HG02885 (cell line): Measurements from ENCODE around the gene DGKQ.

Experiments used
- ATAC-seq: cut with Tn5 transposase; IDR thresholded peaks from one replicate; pipeline ENCODE4 v1.9.1; 2021; ENCODE audit warnings: mild to moderate bottlenecking; ENCODE audit not compliant: unreplicated experiment, poor library complexity

Gene DGKQ

DNA sequence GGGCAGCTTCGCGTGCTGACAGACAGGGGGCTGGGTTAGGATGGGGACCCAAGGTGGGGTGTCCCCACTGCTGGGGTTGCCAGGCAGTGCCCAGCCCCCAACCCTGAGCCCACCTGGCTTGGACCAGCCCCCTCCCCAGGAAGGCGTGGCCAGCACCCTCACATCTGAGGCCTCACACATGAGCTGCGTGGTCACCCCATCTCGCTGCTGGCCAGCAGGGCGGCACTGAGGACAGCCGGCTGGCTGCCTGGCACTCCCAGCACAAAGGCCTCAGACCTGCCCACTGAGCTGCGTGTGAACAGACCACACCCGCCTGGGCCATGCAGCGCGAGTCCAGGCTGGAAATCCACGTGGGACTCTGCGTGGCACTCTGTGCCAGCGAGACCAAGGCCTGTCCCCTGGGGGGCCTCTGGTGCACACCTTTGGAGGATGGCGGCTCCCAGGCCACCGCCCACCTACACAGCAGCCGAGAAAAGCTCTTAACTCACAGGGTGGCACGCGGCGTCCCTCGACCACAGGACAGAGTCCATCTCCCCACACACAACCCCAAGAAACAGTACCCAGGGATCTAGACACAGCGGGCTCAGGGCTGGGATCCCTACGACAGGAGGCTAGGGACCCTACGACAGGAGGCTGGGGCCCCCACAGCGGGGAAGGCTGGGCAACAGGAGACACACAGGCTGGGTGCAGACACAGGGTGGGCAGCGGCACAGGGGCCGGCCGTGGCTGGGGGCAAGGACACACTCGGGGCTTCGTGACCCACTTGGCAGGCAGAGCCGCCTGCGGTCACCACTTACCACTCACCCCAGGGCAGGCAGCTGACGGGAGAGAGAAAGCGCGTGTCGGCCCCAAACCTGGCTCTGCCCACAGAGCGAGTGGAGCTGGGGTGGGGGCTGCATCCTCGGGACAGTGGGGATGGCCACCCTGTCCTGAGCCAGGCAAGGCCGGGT, 9.8 kb downstream of the DGKQ start:
- ATAC-seq: no peak

DNA sequence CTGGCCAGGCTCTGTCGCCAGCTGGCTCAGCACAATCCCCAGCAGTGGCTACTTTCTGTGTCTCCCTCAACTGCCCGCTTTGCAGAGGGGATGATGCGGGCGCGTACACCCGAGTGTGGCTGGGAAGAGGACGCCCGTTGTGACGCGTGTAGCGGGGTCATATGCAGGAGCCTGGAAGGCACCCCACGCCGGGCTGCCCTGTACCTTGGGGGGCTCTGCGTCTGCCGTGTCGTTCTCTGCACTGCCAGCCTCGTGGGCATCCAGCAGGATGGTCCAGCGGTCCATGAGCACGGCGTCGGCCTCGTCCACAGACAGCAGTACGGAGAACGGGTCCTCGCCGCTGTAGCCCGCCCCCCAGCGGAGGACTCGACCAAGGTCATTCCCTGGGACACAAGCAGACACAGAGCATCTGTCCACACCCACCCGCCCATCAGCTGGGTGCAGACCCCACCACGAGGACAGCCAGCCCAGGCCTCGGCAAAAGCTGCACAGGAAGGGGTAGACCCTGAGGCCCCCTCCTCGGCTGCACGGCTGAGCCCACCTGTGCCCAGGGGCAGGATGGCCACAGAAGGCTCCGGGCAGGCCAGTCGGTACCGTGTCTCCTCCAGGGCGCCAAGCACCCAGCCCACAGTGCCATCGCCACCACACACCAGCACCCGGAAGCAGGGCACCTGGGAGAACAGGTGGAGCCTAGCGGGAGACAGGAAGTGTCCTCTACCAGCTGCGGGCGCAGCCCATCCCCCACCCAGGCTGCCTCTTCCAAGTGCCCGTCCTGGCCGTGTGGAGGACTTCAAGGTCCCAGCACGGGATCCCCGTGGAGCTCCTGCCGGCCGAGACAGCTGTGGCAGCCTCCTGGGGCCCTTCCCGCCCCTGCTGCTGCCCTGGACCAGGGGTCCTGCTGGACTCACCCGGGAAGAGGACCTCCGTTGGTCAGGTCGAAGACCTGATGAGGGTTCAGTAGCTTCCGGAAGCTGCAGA, 10.8 kb downstream of the DGKQ start:
- no peak for ATAC-seq

DNA sequence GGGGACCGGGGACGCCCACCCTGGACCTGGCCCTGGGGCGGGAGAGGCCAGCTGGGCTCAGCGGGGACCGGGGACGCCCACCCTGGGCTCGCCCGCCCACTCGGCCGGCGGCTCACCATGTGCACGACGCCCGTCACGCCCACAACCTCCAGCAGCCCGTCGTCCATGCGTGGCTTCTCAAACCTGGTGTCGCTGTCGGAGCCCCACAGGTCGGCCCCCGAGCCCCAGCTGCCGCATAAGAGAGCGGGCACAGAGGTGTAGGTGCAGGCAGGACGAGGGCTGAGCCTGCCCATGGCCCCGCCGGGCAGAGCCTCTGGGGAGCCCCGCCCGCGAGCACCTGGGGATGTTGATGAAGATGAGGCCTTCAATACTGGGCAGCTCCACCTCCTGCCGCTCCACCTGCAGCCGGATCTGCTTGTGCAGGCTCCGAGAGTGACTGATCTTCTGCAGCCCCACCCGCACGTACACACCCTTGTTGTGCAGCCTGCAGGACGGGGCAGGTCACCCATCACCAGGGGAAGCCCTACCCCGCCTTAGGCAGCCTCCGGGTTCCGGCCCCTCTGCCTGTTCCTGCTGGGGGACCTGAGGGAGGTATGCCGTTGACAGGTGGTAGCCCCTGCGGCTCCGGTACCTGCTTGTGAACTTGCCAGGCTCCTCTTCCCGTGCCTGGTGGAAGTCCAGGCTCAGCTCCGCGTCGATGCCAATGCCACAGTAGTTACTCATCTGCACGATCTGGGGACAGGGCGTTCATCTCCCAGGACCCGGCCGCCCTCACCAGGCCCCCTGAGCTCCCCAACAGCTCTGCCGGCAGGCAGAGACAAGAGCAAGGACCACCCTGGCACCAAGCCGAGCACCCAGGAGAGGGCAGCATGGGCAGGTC, 11.8 kb downstream of the DGKQ start:
- ATAC-seq: no peak

DNA sequence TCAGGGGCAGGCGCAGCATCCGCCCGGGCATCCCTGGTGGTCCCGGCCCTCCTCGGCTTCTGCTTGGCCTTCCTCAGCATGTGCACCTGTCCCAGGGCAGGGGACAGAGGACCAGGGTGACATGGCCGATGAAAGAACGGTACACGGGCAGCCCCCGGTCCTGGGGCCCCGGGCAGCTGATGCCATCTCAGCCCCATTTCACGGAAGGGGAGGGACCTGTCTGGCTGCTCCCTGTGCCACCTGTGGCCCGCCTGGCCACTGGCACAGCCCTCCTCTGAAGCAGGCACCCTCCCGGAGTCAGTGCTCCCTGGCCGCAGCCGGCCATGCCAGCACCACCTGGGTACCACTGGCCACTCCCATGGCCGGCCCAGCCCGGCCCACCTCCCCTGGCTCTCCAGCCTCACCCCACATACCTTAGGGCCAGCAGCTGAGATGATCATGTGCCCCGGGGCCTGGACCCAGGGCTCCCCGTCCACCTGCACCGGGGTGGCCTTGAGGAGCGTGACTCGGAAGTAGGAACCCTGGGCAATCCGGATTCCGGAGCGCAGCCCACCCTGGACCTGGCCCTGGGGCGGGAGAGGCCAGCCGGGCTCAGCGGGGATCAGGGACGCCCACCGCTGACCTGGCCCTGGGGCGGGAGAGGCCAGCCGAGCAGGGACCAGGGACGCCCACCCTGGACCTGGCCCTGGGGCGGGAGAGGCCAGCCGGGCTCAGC, 12.6 kb downstream of the DGKQ start:
- no peak for ATAC-seq

DNA sequence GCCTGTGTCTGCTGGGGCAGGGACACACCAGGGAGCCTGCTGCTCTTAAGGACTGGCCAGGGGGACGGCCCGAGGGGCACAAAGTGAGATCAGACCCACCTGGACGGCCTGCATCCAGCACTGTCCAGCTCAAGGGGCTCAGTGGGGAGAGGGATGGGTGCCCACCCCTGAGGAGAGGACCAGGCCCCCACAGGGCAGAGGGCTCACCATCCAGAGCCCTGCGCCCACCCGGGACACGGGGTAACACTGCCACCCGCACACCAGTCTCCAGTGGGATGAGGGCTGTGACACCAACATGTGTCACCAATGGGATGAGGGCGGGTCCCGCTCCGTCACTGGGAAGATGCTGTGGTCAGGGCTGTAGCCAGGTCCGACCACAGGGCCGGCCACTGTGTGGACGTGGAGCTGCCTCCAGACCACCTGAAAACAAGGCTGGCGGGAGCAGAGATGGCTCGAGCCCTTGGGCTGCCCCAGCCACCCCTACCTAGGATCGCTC, 13.2 kb downstream of the DGKQ start:
- ATAC-seq: no peak

DNA sequence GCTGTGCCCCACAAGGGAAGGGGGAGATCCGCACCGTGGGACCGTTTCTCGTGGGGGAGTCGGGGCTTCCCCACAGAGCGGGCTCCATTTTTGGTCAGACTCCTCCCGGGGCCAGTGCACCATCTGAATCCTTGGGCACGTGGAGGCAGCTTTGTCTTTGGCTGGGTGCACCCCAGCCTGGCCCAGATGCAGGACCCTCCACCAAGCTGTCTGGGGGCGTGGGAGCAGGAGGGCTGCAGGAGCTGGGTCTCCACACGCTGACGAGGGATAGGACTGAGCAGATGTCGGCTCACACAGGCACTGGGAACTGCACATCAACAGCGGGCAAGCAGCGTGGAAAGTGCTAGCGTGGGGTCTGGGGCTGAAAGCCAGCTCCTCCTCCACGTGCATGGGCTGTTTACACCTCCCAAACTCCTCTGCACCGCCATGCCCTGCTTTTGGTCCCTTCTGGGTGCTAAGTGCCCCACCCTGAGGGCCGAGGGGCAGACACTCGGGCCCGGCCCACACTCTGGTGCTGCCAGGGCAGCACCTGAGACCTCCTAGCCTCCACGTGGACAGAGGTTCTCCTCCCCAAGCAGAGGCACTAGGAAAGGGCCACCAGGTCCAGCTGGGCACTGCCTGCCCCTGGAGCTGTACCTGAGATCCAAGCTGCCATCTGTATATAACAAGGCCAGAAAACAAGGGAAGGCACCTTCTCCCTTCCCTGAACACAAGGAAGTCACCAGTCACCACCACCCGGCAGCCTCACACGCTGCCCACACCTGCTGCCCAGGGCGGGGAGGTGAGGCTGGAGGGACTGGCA, 13.8 kb downstream of the DGKQ start:
- no peak for ATAC-seq

DNA sequence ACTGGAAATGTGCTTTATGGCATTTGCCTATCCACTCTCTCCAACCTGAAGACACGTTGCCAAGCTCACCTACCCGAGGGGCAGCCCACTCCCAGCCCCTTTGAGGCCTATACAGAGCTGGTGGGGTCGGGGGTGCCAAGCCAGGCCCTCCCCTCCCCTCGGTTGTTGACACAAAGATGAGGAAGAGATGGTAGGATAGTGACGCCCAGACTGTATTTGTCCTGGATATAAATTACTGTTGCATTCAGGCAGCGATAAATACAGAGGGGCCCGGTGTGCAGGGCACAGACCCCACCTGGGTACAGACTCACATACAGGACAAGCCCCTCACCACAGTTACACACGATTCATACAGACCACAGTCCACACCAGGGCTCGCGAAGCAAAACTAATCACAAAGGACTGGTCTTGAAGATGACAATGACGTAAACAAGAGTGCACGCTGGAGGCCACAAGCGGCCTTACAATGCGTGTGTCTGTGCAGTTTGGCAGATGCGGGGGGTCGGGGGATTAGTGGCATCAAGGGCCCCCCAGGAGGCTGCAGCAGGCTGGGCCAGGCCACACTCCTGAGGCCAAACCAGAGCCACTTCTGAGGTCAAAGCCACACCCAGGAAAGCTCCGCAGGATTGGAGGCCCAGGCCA, 14.6 kb downstream of the DGKQ start:
- no peak for ATAC-seq

DNA sequence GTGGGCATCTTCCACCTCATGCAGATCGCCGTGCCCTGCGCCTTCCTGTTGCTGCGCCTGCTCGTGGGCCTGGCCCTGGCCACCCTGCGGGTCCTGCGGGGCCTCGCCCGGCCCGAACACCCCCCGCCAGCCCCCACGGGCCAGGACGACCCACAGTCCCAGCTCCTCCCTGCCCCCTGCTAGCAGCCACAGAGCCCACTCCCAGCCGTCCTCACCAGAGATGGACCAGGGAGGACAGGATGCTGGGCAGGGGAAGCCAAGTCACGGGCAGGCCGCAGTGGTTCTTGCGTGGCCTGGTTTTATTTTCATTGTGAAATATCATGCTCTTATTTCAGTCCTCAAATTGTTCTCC, 15.1 kb downstream of the DGKQ start:
- no peak for ATAC-seq

DNA sequence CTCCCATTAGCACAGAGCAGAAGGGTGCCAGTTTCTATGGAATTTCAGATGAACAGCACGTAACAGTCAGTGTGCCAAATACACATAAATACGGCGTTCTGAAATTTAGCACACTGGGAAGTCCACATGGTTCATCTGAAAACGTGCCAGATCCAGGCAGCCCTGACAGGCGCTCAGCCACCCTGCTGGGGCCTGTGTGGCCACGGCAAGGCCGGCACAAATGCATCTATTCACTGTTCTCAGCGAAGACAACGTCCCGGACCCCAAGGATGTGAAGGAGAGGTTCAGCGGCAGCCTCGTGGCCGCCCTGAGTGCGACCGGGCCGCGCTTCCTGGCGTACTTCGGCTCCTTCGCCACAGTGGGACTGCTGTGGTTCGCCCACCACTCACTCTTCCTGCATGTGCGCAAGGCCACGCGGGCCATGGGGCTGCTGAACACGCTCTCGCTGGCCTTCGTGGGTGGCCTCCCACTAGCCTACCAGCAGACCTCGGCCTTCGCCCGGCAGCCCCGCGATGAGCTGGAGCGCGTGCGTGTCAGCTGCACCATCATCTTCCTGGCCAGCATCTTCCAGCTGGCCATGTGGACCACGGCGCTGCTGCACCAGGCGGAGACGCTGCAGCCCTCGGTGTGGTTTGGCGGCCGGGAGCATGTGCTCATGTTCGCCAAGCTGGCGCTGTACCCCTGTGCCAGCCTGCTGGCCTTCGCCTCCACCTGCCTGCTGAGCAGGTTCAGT, 15.6 kb downstream of the DGKQ start:
- no peak for ATAC-seq

DNA sequence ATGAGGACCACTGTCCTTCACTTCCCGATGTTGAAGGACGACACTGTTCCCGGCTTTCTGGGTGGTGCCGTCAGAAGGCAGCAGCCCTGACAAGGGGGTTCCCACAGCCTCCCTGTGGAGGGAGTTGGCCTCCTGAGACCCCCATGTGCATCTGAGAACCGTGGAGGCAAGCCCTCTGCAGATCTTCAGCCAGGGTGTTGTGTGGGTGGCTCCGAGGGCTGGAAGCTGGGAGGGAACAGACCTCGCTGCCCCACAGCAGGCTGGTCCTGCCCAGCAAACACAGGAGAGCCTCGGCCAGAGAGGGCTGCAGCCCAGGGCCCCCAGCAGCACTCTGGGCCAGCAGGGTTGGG, 16.2 kb downstream of the DGKQ start:
- no peak for ATAC-seq

DNA sequence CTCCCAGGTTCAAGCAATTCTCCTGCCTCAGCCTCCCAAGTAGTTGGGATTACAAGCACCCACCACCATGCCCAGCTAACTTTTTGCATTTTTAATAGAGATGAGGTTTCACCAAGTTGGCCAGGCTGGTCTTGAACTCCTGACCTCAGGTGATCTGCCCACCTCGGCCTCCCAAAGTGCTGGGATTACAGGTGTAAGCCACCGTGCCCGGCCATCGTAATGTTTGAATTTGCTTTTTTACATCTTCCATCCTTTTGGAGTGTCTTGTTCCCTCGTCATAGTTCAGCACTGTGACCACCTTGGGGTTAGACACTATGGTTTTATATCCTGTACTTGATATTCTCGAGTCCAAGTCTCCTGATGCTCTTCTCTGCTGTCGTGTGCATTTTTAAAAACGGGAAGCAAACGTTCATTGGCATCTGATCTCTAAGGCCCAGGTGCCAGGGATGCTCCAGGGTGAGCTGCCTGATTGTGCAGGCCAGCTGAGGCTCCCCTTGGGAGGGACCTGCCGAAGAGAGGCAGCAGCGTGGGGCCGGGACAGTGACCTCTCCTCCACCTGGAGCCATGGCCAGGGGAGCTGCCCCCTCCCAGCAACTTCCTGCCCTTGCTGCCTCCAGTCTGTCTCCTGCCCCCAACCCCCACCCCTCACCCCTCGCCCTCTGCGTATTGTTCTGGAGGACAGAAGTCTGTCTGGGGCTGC, 16.7 kb downstream of the DGKQ start:
- no peak for ATAC-seq

DNA sequence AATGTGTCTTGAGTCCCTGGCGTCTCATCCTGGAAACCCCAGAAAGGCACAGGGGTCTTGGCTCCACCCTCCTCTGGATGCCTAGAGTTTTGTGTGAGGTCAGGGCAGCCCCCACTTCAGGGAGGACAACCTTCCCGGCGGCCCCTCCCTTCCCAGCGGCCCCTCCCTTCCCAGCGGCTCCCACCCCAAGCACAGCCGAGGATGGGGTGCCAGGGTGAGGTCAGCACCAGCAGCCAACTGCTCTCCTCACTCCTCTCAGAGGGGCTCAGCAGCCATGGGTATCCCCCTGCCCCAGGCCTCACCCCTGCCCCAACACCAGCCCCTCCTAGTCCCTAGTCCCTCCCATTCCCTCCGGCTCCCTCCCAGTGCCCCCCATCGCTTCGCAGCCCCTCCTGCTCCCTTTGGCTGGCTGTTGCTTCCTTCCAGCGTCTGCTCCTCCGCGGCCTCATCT, 17.4 kb downstream of the DGKQ start:
- no peak for ATAC-seq

DNA sequence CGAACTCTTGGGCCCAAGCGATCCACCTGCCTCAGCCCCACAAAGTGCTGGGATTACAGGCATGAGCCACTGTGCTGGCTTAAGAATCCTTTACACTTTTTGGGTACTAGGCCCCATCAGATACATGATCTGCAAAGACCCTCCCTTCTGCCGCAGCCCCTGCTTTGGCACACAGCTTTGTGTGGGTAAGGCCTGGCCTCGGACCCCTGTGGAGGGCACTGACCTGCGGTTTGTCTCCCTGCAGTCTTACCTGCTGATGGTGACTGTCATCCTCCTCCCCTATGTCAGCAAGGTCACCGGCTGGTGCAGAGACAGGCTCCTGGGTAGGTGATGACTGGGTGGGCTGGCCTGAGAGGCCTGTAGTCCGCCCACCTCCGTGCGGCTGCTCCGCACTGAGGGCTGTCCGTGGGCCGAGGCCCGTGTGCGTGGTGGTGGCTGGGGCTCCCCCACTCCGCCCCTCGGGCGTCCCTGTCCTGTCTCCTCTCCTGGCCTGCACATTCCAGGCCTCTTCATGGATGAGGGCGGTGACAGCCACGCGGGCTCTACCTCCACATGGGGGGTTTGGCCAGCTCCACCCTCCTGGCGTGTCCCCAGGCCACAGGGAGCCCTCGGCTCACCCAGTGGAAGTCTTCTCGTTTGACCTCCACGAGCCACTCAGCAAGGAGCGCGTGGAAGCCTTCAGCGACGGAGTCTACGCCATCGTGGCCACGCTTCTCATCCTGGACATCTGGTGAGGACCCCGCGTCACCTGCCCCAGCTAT, 18.0 kb downstream of the DGKQ start:
- no peak for ATAC-seq

DNA sequence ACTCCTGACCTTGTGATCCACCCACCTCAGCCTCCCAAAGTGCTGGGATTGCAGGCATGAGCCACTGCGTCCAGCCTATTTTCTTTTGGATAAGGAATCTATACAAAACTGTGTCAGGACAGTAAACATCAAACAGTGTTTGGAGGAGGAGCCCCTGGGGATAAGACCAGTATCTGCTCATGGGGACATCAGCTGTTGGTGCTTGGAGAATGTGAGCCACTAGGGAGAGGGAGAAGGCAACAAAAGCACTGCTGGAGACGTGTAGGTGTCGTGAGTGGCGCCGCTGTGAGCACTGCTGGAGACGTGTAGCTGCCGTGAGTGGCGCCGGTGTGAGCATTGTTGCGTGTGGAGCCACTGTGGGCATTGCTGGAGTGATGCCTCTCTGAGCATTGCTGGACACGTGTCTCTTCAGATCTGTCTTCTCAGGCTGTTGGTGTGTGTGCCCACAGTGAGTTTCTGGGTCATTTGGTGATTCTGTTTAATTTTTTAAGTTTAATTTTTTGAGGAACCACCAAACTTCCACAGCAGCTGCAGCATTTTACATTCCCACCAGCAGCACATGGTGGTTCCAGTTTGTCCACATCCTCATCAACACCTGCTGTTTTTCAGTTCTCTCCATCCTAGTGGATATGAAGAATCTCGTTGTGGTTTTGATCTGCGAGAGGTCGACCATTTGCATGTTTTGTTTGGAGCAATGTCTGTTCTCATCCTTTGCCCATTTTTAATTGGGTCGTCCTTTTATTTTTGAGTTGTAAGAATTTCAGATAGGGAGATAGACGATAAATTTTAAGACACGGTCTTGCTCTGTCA, 19.0 kb downstream of the DGKQ start:
- no peak for ATAC-seq

DNA sequence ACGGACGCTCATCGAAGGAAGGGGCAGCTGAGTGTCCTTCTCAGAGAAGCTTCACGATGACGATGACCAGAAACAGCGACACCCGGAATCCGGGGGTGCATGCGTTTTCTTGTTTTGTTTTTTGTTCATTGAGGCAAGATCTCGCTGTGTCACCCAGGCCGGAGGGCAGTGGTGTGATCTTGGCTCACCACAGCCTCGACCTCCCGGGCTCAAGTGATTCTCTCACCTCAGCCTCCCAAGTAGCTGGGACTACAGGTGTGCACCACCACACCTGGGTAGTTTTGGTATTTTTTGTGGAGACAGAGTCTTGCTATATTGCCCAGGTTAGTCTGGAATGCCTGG, 19.8 kb downstream of the DGKQ start:
- no peak for ATAC-seq
